K562 (cell line): ENCODE measurements around the gene C19orf18. TPM values are rescaled to one million over a fixed set of nuclear protein-coding genes. Genes with fewer than 3 reads are reported as not detected.

Source experiments
- ATAC-seq: fragments of 200-7000 bp; cut with Tn5 transposase; 3 replicates; pipeline ENCODE4 v1.9.1; 2020; ENCODE audit warnings: moderate library complexity
- BruUV-seq: library from RNA; stranded (reverse); fragments of 400-500 nt; replicated peaks from 2 replicates; lab custom pipeline; 2021; lab: Mats Ljungman, UMichigan
- CTCF ChIA-PET: fragments of 300-600 bp; formaldehyde crosslinking; extraction: SDS; loops from one replicate; lab custom pipeline; 2021; ENCODE audit warnings: low intra/inter-chr PET ratio; lab: Yijun Ruan, JAX
- POLR2A ChIA-PET: fragments of 300-600, 350-650 bp; sonication (Branson Sonifier 250); formaldehyde crosslinking; extraction: SDS; loops from one replicate; lab custom pipeline; 2021; ENCODE audit warnings: antibody characterized with exemption, inconsistent platforms; lab: Yijun Ruan, JAX
- DNase-seq, 4 experiments: peaks; one replicate each; pipeline versions ENCODE4 v3.0.0 to v3.0.0-alpha.2; 2011 to 2018; ENCODE audit warnings: low spot score in 3 of 4, mixed read lengths in 3 of 4; ENCODE audit errors: extremely low read depth in 1 of 4
- FAIRE-seq: peaks from 2 replicates; lab custom pipeline; 2011; peaks lifted over from hg19 to GRCh38; lab: Jason Lieb, UNC
- H2AFZ ChIP-seq: 2 replicates; pipeline ENCODE4 v1.6.0; 2011; ENCODE audit warnings: low read depth, low read length, control low read depth, inconsistent platforms
- H3K27ac ChIP-seq: fragments of 200-600 bp; 3 replicates; pipeline ENCODE4 v1.8.0; 2011; ENCODE audit warnings: low read depth, mild to moderate bottlenecking, control low read depth, inconsistent platforms, low read length, moderate library complexity, mixed read lengths; ENCODE audit errors: extremely low read depth
- H3K27me3 ChIP-seq, 2 experiments: fragments of 300-600 bp in 1 of 2; 2 replicates in 1 of 2; 3 replicates in 1 of 2; pipeline versions ENCODE4 v1.6.0 to v1.8.0; 2011; ENCODE audit warnings: inconsistent platforms in 2 of 2, low read length in 2 of 2, mild to moderate bottlenecking in 1 of 2, mixed read lengths in 1 of 2, moderate library complexity in 1 of 2; ENCODE audit not compliant: control insufficient read depth in 2 of 2, insufficient read depth in 2 of 2
- H3K36me3 ChIP-seq: fragments of 300-600 bp; 3 replicates; pipeline ENCODE4 v1.8.0; 2011; ENCODE audit warnings: mild to moderate bottlenecking, low read length, inconsistent platforms; ENCODE audit not compliant: control insufficient read depth, insufficient read depth
- H3K4me1 ChIP-seq, 2 experiments: fragments of 200-600 bp in 1 of 2; replicated peaks in 1 of 2; 2 replicates in 1 of 2; 3 replicates in 1 of 2; pipeline versions ENCODE4 v1.5.1 to v1.8.0; 2011; ENCODE audit warnings: inconsistent platforms in 2 of 2, low read length in 2 of 2, mild to moderate bottlenecking in 1 of 2, mixed read lengths in 1 of 2, moderate library complexity in 1 of 2; ENCODE audit not compliant: control insufficient read depth in 2 of 2, insufficient read depth in 2 of 2
- H3K4me2 ChIP-seq: 2 replicates; pipeline ENCODE4 v1.6.1; 2011; ENCODE audit warnings: low read length, control low read depth, inconsistent platforms, mixed read lengths; ENCODE audit not compliant: insufficient read depth
- H3K4me3 ChIP-seq: fragments of 200-600 bp; sonication (generic), shearing (Covaris generic); 2 replicates; pipeline ENCODE4 v1.5.1; 2016; ENCODE audit warnings: control low read depth, inconsistent platforms
- H3K79me2 ChIP-seq: fragments of 200-600 bp; 3 replicates; pipeline ENCODE4 v1.8.0; 2011; ENCODE audit warnings: low read length, inconsistent platforms; ENCODE audit not compliant: control insufficient read depth, insufficient read depth
- H3K9ac ChIP-seq, 2 experiments: 2 replicates each; pipeline versions ENCODE4 v1.6.0 to v1.6.1; 2011; ENCODE audit warnings: low read depth in 2 of 2, low read length in 2 of 2, control low read depth in 1 of 2, inconsistent platforms in 1 of 2, mild to moderate bottlenecking in 1 of 2, mixed read lengths in 1 of 2; ENCODE audit not compliant: insufficient read depth in 1 of 2
- H3K9me1 ChIP-seq: one replicate; pipeline ENCODE4 v1.6.0; 2011; ENCODE audit warnings: inconsistent platforms, mild to moderate bottlenecking, low read length, moderate library complexity; ENCODE audit not compliant: control insufficient read depth, insufficient read depth
- H3K9me3 ChIP-seq: replicated peaks from 2 replicates; pipeline ENCODE4 v1.5.1; 2011; ENCODE audit warnings: low read depth, low read length, inconsistent platforms; ENCODE audit not compliant: control insufficient read depth, insufficient read depth
- H4K20me1 ChIP-seq: replicated peaks from 2 replicates; pipeline ENCODE4 v1.6.1; 2011; ENCODE audit warnings: low read length, inconsistent platforms, mixed read lengths; ENCODE audit not compliant: control insufficient read depth, insufficient read depth
- ATF7 ChIP-seq: fragments of 450-650 bp; IDR thresholded peaks from 2 replicates; pipeline ENCODE4 v1.7.1; 2014; ENCODE audit warnings: mild to moderate bottlenecking, moderate library complexity
- EP300 ChIP-seq: IDR thresholded peaks from 2 replicates; pipeline ENCODE4 v1.6.1; 2012; ENCODE audit warnings: low read length, improper control_type of control experiment
- HDAC1 ChIP-seq, 2 experiments: fragments of 450-650 bp; IDR thresholded peaks; 2 replicates each; pipeline ENCODE4 v1.6.1; 2016 to 2017; ENCODE audit warnings: inconsistent platforms in 1 of 2, mild to moderate bottlenecking in 1 of 2, moderate library complexity in 1 of 2
- JUN ChIP-seq, 2 experiments: sonication (generic) in 1 of 2; formaldehyde crosslinking in 1 of 2; IDR thresholded peaks; 2 replicates each; pipeline versions ENCODE4 v1.6.1 to v1.8.0; 2012 to 2022; ENCODE audit warnings: borderline replicate concordance in 2 of 2, mild to moderate bottlenecking in 2 of 2, improper control_type of control experiment in 1 of 2, low read depth in 1 of 2, low read length in 1 of 2, missing genetic modification reagents in 1 of 2
- NBN ChIP-seq: fragments of 450-650 bp; IDR thresholded peaks from 2 replicates; pipeline ENCODE4 v1.6.1; 2016; ENCODE audit warnings: low read depth, mild to moderate bottlenecking
- SRSF7 ChIP-seq: fragments of 200-400 bp; formaldehyde crosslinking; optimal IDR thresholded peaks from 2 replicates; pipeline ENCODE3; 2017; ENCODE audit warnings: mild to moderate bottlenecking, low read depth, low read length
- U2AF1 ChIP-seq: fragments of 200-400 bp; formaldehyde crosslinking; optimal IDR thresholded peaks from 2 replicates; pipeline ENCODE3; 2017; ENCODE audit warnings: mild to moderate bottlenecking, low read depth, low read length, moderate library complexity
- ZNF121 ChIP-seq: sonication (generic); formaldehyde crosslinking; conservative IDR thresholded peaks from 2 replicates; pipeline ENCODE4 v1.8.0; 2022; ENCODE audit warnings: missing genetic modification reagents
- ZNF274 ChIP-seq: IDR thresholded peaks from 2 replicates; pipeline ENCODE4 v1.6.1; 2011; ENCODE audit warnings: low read depth, mild to moderate bottlenecking, low read length, moderate library complexity, borderline replicate concordance
- ZNF75A ChIP-seq: fragments of 450-650 bp; formaldehyde crosslinking; IDR thresholded peaks from 2 replicates; pipeline ENCODE4 v1.4.0; 2020; ENCODE audit warnings: mild to moderate bottlenecking
- WGBS: fragments of 100-300 bp; shearing (Covaris generic); methylation state at CpG from one replicate; pipeline ENCODE4 v1.1.6; 2016; ENCODE audit warnings: low coverage, mixed read lengths; ENCODE audit not compliant: insufficient coverage; ENCODE audit errors: missing lambda C conversion rate; 5-methylcytosine and 5-hydroxymethylcytosine counted together
- in situ Hi-C: fragments of 300-500 bp; cut with MboI; formaldehyde crosslinking; loops from 4 replicates; pipeline ENCODE4 v1.15.0; 2018; ENCODE audit warnings: inconsistent platforms, mixed read lengths
- intact Hi-C: fragments of 100-400 bp; cut with micrococcal nuclease; formaldehyde crosslinking; loops from 2 replicates; pipeline ENCODE4 v1.14.2; 2022
- polyA plus RNA-seq, 8 experiments: library from polyadenylated mRNA; depleted of rRNA in 4 of 8; stranded (reverse) in 5 of 8; unstranded in 3 of 8; fragments of >200 nt; fragmentation: Nextera tagmentation in 2 of 8; fragmentation: Illumina TruSeq in 1 of 8; extraction: Ambion mirVana in 2 of 8; extraction: Trizol in 1 of 8; gene quantifications; 2 replicates each; pipeline versions ENCODE4 v1.2.1 to v1.2.3, GENCODE V29; 2011 to 2014; ENCODE audit warnings: inconsistent platforms in 1 of 8, missing spikeins in 1 of 8
- total RNA-seq, 7 experiments: library from RNA; depleted of rRNA in 6 of 7; stranded (reverse); fragments of >200 nt in 6 of 7; fragmentation: Illumina TruSeq in 2 of 7; extraction: Trizol in 2 of 7; gene quantifications; 2 replicates each; pipeline versions ENCODE4 v1.2.1 to v1.2.3, GENCODE V29; 2011 to 2021; ENCODE audit warnings: low replicate concordance in 1 of 7
- TF ChIP-seq, protein P1 (sequence below): sonication (generic); formaldehyde crosslinking; IDR thresholded peaks from 2 replicates; pipeline ENCODE4 v1.8.1; 2023; ENCODE audit warnings: mild to moderate bottlenecking, missing genetic modification reagents
- TF ChIP-seq, protein P2 (sequence below): fragments of 250-450 bp; sonication (Bioruptor Pico); IDR thresholded peaks from 2 replicates; pipeline ENCODE4 v1.5.0; 2020; ENCODE audit warnings: mild to moderate bottlenecking, borderline replicate concordance

Gene C19orf18
- total and polyA plus RNA-seq, 9 of the 15 experiments (the other 6 are each of a cell fraction or from before 2014, with no cell fraction given): not detected

DNA sequence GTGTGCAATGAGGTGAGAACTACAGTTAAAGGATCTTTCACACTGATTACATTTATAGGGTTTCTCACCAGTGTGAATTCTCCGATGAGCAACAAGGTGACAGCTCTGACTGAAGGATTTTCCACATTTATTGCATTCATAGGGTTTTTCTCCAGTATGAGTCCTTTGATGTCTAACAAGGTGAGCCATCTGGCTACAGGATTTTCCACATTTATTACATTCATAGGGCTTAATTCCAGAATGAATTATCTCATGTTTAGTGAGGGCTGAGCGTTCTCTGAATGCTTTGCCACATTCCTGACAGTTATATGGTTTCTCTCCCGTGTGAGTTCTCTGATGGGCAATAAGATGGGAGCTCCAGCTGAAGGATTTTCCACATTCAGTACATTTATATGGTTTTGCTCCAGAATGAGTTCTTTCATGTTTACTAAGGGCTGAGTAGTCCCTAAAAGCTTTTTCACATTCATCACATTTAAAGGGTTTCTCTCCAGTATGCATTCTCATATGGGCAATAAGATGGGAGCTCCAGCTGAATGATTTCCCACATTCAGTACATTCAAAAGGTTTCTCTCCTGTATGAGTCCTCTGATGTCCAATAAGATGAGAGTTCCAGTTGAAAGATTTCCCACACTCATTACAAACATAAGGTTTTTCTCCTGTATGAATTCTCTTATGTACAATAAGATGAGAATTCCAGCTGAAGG lies 4.4 kb upstream of the C19orf18 start:
- no peaks in the 10 kb centered on the region for H4K20me1 ChIP-seq
- no peaks in the 10 kb centered on the region for H3K79me2 ChIP-seq
- no peaks in the 10 kb centered on the region for H3K36me3 ChIP-seq
- FAIRE-seq (no peak), ATAC-seq (no peak), DNase-seq (no peak)
- no peaks in the 10 kb centered on the region for H3K9me1 ChIP-seq
- no peaks in the 10 kb centered on the region for H3K27me3 ChIP-seq
- ChIA-PET POLR2A (no interaction called here), CTCF (no interaction called here)
- H3K4me2 ChIP-seq: no peak overlapping the region
- no peak overlapping the region for H3K27ac ChIP-seq
- intact Hi-C loops: no loop called here
- no peak overlapping the region for H2AFZ ChIP-seq
- BruUV-seq: no TSS peak
- 6% methylated on average over 3 of the region's 3 CpGs for WGBS
- TF ChIP-seq ZNF75A (0 out of 2 replicates have a peak, but pooled peaks have one; percentile 42), U2AF1 (no peak), ZNF274 (peak; percentile 98), NBN (no peak), EP300 (no peak)
- no peak overlapping the region for H3K4me3 ChIP-seq
- H3K9me3 ChIP-seq: no peaks in the 10 kb centered on the region; the same call in 1 of the 2 replicates
- in situ Hi-C loops: no loop called here
- H3K9ac ChIP-seq: no peak overlapping the region
- H3K4me1 ChIP-seq: no peaks in the 10 kb centered on the region

DNA sequence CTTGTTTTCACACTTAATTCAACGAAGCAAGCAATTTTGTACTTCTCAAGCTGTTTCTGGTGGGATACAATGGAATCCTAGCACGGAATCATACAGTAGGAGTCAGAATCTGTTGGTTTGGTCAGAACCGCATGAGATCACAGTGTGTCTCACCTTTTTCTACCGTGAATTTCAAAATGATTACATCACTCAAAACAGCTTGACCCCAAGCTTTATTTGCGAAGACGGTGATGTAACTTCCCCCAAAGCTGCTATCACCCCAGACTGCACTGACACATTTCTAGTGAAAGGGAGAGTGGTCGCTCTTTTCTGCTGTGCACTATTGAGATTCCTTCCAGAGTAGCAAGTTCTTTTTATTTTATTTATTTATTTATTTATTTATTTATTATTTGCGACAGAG lies 9.6 kb downstream of the C19orf18 start:
- no TSS peak for BruUV-seq
- Histone ChIP-seq H3K9ac (no peak overlapping the region), H4K20me1 (no peaks in the 10 kb centered on the region), H2AFZ (no peak overlapping the region), H3K9me3 (no peaks in the 10 kb centered on the region), H3K9me1 (no peaks in the 10 kb centered on the region), H3K4me2 (no peak overlapping the region), H3K79me2 (no peaks in the 10 kb centered on the region), H3K27ac (no peak overlapping the region), H3K27me3 (no peaks in the 10 kb centered on the region), H3K4me1 (no peaks in the 10 kb centered on the region), H3K36me3 (no peaks in the 10 kb centered on the region), H3K4me3 (no peak overlapping the region)
- ChIA-PET CTCF (no interaction called here), POLR2A (no interaction called here)
- in situ Hi-C loops: no loop called here
- WGBS: under 1% methylated on average over 8 of the region's 8 CpGs
- FAIRE-seq (no peak), ATAC-seq (no peak), DNase-seq (no peak)
- intact Hi-C loops: no loop called here
- TF ChIP-seq JUN (IDR thresholded peaks at IDR 0.05; ENCODE audit: borderline replicate concordance, low read depth, low read length) (no peak), JUN (CRISPR knock-in tag; IDR thresholded peaks at IDR 0.05; ENCODE audit: borderline replicate concordance) (no peak), ZNF121 (CRISPR knock-in tag) (no peak), SRSF7 (no peak), ATF7 (0 out of 2 replicates have a peak, but pooled peaks have one; percentile 30), HDAC1 (IDR thresholded peaks at IDR 0.05) (no peak)
- TF ChIP-seq, protein P1, sequence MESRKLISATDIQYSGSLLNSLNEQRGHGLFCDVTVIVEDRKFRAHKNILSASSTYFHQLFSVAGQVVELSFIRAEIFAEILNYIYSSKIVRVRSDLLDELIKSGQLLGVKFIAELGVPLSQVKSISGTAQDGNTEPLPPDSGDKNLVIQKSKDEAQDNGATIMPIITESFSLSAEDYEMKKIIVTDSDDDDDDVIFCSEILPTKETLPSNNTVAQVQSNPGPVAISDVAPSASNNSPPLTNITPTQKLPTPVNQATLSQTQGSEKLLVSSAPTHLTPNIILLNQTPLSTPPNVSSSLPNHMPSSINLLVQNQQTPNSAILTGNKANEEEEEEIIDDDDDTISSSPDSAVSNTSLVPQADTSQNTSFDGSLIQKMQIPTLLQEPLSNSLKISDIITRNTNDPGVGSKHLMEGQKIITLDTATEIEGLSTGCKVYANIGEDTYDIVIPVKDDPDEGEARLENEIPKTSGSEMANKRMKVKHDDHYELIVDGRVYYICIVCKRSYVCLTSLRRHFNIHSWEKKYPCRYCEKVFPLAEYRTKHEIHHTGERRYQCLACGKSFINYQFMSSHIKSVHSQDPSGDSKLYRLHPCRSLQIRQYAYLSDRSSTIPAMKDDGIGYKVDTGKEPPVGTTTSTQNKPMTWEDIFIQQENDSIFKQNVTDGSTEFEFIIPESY: no peak
- TF ChIP-seq, protein P2, sequence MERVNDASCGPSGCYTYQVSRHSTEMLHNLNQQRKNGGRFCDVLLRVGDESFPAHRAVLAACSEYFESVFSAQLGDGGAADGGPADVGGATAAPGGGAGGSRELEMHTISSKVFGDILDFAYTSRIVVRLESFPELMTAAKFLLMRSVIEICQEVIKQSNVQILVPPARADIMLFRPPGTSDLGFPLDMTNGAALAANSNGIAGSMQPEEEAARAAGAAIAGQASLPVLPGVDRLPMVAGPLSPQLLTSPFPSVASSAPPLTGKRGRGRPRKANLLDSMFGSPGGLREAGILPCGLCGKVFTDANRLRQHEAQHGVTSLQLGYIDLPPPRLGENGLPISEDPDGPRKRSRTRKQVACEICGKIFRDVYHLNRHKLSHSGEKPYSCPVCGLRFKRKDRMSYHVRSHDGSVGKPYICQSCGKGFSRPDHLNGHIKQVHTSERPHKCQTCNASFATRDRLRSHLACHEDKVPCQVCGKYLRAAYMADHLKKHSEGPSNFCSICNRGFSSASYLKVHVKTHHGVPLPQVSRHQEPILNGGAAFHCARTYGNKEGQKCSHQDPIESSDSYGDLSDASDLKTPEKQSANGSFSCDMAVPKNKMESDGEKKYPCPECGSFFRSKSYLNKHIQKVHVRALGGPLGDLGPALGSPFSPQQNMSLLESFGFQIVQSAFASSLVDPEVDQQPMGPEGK: no peak
